ENCODE results near the gene TMEM135. TPM values are rescaled to one million over a fixed set of nuclear protein-coding genes. Genes with fewer than 3 reads are reported as not detected.
A peak's percentile ranks its signal among the peaks of the same experiment; 100 is the strongest.
"Not testable (repeated sequence)": the region's sequence is repeated elsewhere in the genome, so short reads cannot be mapped to it uniquely, and the experiment has no call there.

TMEM135 gene
- total RNA-seq, 1 donor from 2014 or later, result 36.0 TPM

DNA sequence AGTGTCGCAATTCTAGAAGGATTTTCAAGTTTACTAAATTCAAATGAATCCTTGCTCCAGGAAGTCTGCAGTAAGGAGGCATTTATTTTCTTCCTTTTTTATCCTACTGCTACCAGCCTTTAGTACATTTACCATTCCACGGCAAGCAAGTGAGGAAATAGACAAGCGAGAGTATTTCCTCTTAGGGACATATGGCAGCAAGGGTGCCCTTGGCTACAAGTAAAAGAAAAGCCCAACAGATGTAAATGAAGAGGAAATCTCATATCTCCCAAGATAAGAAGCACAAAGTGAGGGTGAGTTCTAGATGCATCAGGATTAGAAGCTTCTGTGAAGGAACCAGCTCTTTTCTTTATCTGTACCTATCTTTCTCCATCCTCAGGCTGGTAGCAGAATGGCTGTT is 44.7 kb upstream of the TMEM135 start:
- no peaks in the 10 kb centered on the region for H3K27me3 Mint-ChIP-seq (ENCODE audit: low read depth)
- no peaks in the 10 kb centered on the region for H3K9me3 Mint-ChIP-seq
- no peak for DNase-seq (ENCODE audit: low spot score in 2 of 2, unreplicated experiment in 2 of 2)
- H3K4me3 Mint-ChIP-seq, result no peak overlapping the region
- H3K27ac Mint-ChIP-seq, result no peak overlapping the region
- TF ChIP-seq, protein P1, sequence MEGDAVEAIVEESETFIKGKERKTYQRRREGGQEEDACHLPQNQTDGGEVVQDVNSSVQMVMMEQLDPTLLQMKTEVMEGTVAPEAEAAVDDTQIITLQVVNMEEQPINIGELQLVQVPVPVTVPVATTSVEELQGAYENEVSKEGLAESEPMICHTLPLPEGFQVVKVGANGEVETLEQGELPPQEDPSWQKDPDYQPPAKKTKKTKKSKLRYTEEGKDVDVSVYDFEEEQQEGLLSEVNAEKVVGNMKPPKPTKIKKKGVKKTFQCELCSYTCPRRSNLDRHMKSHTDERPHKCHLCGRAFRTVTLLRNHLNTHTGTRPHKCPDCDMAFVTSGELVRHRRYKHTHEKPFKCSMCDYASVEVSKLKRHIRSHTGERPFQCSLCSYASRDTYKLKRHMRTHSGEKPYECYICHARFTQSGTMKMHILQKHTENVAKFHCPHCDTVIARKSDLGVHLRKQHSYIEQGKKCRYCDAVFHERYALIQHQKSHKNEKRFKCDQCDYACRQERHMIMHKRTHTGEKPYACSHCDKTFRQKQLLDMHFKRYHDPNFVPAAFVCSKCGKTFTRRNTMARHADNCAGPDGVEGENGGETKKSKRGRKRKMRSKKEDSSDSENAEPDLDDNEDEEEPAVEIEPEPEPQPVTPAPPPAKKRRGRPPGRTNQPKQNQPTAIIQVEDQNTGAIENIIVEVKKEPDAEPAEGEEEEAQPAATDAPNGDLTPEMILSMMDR (IDR thresholded peaks at IDR 0.05; ENCODE audit: unreplicated experiment), result no peak
- no peaks in the 10 kb centered on the region for H3K36me3 Mint-ChIP-seq
- H3K4me1 Mint-ChIP-seq, result peaks cover 10% of the 10 kb centered on the region

DNA sequence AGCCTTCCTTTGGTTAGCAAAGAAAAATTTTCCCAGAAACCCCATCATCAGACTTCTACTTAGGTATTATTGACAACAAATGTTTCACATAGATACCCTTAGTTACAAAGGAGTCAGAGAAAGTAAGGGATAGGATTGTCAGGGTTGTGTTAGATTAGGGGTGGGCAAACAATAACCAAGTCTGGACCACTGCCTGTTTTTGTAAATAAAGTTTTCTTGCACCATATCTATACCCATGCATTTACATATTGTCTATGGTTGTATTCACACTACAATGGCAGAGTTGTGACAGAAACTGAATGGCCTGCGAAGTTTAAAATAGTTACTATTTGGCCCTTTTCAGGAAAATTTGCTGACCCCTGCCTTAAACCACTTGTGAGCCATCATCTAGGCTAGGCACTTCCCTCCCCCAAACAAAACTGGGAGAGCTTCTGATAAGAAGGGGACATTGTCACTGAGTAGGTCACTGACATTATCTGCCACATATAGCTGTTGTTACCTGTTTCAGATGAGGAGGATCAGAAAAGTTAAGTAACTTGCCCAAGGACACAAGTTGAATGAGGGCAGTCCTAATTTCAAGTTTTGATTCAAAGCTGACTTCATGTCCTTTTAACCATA is 40.7 kb upstream of the TMEM135 start:
- Mint-ChIP-seq H3K9me3 (no peaks in the 10 kb centered on the region), H3K36me3 (no peaks in the 10 kb centered on the region), H3K4me3 (no peak overlapping the region), H3K4me1 (peaks cover 14% of the 10 kb centered on the region), H3K27me3 (ENCODE audit: low read depth) (no peaks in the 10 kb centered on the region), H3K27ac (no peak overlapping the region)
- TF ChIP-seq, protein P1 (IDR thresholded peaks at IDR 0.05; ENCODE audit: unreplicated experiment), result no peak
- no peak for DNase-seq (ENCODE audit: low spot score in 2 of 2, unreplicated experiment in 2 of 2)

- Mint-ChIP-seq H3K4me3 (no peak overlapping the region), H3K36me3 (no peaks in the 10 kb centered on the region), H3K4me1 (peaks cover 14% of the 10 kb centered on the region), H3K27me3 (ENCODE audit: low read depth) (no peaks in the 10 kb centered on the region), H3K9me3 (no peaks in the 10 kb centered on the region), H3K27ac (peak overlapping the region; percentile 45)
- no peak for DNase-seq (ENCODE audit: low spot score in 2 of 2, unreplicated experiment in 2 of 2)
- TF ChIP-seq, protein P1 (IDR thresholded peaks at IDR 0.05; ENCODE audit: unreplicated experiment), result no peak
These were observed 38.3 kb upstream of the TMEM135 start for GRCh38 chr11:86999388-86999787.

GRCh38 chr11:86999859-87000753 is 37.6 kb upstream of the TMEM135 start:
- Mint-ChIP-seq H3K36me3 (no peaks in the 10 kb centered on the region), H3K4me3 (no peak overlapping the region), H3K9me3 (no peaks in the 10 kb centered on the region), H3K27me3 (ENCODE audit: low read depth) (no peaks in the 10 kb centered on the region), H3K4me1 (peaks cover 14% of the 10 kb centered on the region), H3K27ac (peak overlapping the region; percentile 45)
- DNase-seq (ENCODE audit: low spot score in 2 of 2, unreplicated experiment in 2 of 2), result no peak
- TF ChIP-seq, protein P1 (IDR thresholded peaks at IDR 0.05; ENCODE audit: unreplicated experiment), result no peak

- Mint-ChIP-seq H3K27me3 (ENCODE audit: low read depth) (no peaks in the 10 kb centered on the region), H3K4me3 (no peak overlapping the region)
These were observed 34.8 kb upstream of the TMEM135 start for GRCh38 chr11:87002918-87003317.

GRCh38 chr11:87004281-87004680 is 33.5 kb upstream of the TMEM135 start:
- not testable (repeated sequence) for H3K27ac Mint-ChIP-seq; H3K4me3 Mint-ChIP-seq; H3K9me3 Mint-ChIP-seq; H3K27me3 Mint-ChIP-seq (ENCODE audit: low read depth); H3K36me3 Mint-ChIP-seq; DNase-seq (ENCODE audit: low spot score in 2 of 2, unreplicated experiment in 2 of 2)
- H3K4me1 Mint-ChIP-seq, result peaks cover 13% of the 10 kb centered on the region

More at GRCh38 chr11:87002918-87003317, 34.8 kb upstream of the TMEM135 start:
- no peak for DNase-seq (ENCODE audit: low spot score in 2 of 2, unreplicated experiment in 2 of 2)
- H3K9me3 Mint-ChIP-seq, result no peaks in the 10 kb centered on the region
- peaks cover 14% of the 10 kb centered on the region for H3K4me1 Mint-ChIP-seq
- TF ChIP-seq, protein P1 (IDR thresholded peaks at IDR 0.05; ENCODE audit: unreplicated experiment), result no peak
- no peak overlapping the region for H3K27ac Mint-ChIP-seq
- H3K36me3 Mint-ChIP-seq, result no peaks in the 10 kb centered on the region

Data from mesothelial cell of epicardium (in vitro differentiated cells).